22Rv1 (cell line): ENCODE measurements around the gene GABBR2.

Experiments
- CTCF ChIP-seq: fragments of 450-650 bp; IDR thresholded peaks from 2 replicates; pipeline ENCODE4 v1.5.1; 2017; ENCODE audit warnings: mild to moderate bottlenecking
- ZFX ChIP-seq: fragments of 450-650 bp; IDR thresholded peaks from 2 replicates; pipeline ENCODE4 v1.6.1; 2017; ENCODE audit warnings: antibody characterized with exemption, borderline replicate concordance

- TF ChIP-seq CTCF: no peak
- no peak for TF ChIP-seq ZFX
These were observed 257.2 kb downstream of the GABBR2 start for GRCh38 chr9:98451576-98451975.
